ENCODE measurements around the gene IP6K1.

The IP6K1 gene

DNA sequence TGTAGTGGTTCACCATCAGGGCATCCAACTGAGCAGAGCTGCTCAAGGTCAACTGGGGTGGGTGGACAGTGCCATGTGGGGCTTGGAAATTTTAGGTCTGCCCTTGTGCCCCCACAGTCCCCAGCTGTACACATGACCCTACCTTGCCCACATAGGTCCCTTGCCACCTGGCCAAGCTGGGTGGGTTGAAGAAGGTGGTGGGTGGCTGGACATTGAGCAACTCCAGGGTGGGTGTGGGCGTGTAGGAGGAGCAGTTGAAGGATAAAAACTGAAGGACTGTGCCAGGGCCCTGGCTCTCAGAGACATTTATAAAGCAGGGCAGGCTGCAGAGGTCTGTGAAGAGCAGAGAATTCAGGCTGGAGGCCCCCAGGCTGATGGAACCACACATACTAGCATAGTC, 12.8 kb upstream of the IP6K1 start:
- Histone ChIP-seq H2BK120ac (ENCODE audit: low read depth, low read length) (no peak overlapping the region), H3K14ac (ENCODE audit: low read length in 2 of 2) (peak overlapping the region in 1 of 2 experiments; percentile 68), H4K91ac (ENCODE audit: low read length) (peak overlapping the region; percentile 61), H3K36me3 (ENCODE audit: control insufficient read depth in 1 of 2, insufficient read depth in 2 of 2, low read depth in 1 of 2, low read length in 2 of 2) (no peaks in the 10 kb centered on the region), H2BK15ac (ENCODE audit: low read depth, poor library complexity, severe bottlenecking) (peak overlapping the region; percentile 60), H3K18ac (ENCODE audit: low read depth in 1 of 2, low read length in 2 of 2) (peak overlapping the region in 1 of 2 experiments; percentile 30), H3K79me1 (replicated peaks; ENCODE audit: low read length, poor library complexity, severe bottlenecking) (no peaks in the 10 kb centered on the region), H3K9ac (ENCODE audit: low read length) (peak overlapping the region; percentile 77), H3K4me2 (ENCODE audit: low read length, poor library complexity, severe bottlenecking) (no peak overlapping the region), H2AFZ (ENCODE audit: low read depth, low read length) (no peak overlapping the region), H4K8ac (ENCODE audit: low read length) (peak overlapping the region; percentile 48), H3K23ac (ENCODE audit: low read length in 2 of 2) (no peak overlapping the region), H3K4ac (ENCODE audit: low read depth in 1 of 2, low read length in 2 of 2) (peak overlapping the region in 1 of 2 experiments; percentile 66), H2BK5ac (ENCODE audit: low read depth, low read length, poor library complexity, severe bottlenecking) (no peak overlapping the region), H2BK12ac (ENCODE audit: low read length in 2 of 2) (peak overlapping the region; percentile 63 to 79), H3K27ac (ENCODE audit: low read length, poor library complexity, severe bottlenecking) (no peak overlapping the region), H3K4me1 (ENCODE audit: control insufficient read depth, insufficient read depth, low read depth, low read length) (peaks cover 10% of the 10 kb centered on the region), H3K27me3 (ENCODE audit: control insufficient read depth in 1 of 2, insufficient read depth in 1 of 2, low read length in 2 of 2) (peaks cover 0 to 16% of the 10 kb centered on the region in 2 experiments), H3K9me3 (ENCODE audit: control insufficient read depth, low read length) (no peaks in the 10 kb centered on the region), H3K4me3 (ENCODE audit: insufficient read depth in 1 of 2, low read depth in 1 of 2, low read length in 2 of 2) (peak overlapping the region in 1 of 2 experiments; percentile 55), H2AK5ac (ENCODE audit: low read length, severe bottlenecking) (no peak overlapping the region)
- no peak for DNase-seq
- 67% methylated on average over 1 of the region's 1 CpG for WGBS

DNA sequence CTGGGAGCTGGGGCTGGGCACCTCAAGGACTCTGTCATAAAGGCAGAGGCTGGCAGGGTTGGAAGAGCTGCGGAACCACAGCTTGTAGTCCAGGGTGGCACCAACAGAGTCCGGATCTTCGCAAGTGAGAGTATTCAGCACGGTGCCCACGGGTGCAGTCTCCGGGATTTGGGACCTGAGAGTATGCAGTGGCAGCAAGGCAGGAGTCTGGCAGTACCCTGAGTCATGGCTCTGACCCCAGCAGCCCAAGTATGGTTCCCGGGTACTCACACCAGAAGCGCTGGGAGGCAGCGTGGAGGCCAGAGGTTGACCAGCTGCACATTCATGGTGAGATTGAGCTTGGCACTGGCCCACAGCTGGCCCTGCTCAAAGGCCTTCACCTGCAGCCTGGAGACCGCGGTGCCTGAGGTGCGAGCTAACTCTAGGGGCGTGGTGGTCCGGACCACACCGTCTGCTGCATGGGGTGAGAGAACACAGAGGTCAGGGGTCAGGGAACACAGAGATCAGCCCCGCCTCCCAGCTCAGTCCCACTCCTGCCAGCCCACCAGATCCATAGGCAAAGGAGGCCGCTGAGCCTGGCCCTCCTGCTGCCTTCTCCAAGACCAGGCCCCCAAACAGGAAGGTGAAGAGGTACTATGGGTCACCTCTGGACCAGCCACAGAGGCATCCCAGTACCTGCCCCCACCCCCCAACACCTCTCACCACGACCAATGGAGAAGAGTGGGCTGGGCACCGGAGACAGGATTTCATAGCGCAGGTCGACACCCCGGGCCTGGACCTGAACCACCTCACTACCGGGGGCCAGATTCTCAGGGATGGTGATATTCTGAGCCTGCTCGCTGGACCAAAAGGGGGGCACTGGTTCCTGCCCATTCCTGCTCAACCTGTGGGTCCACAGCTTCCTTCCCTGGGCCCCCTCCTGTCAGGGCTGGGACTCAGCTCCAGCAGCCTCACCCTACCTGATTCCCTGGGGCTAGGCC, 8.9 kb upstream of the IP6K1 start:
- no peaks in the 10 kb centered on the region for H3K36me3 ChIP-seq (ENCODE audit: control insufficient read depth in 1 of 2, insufficient read depth in 2 of 2, low read depth in 1 of 2, low read length in 2 of 2)

DNA sequence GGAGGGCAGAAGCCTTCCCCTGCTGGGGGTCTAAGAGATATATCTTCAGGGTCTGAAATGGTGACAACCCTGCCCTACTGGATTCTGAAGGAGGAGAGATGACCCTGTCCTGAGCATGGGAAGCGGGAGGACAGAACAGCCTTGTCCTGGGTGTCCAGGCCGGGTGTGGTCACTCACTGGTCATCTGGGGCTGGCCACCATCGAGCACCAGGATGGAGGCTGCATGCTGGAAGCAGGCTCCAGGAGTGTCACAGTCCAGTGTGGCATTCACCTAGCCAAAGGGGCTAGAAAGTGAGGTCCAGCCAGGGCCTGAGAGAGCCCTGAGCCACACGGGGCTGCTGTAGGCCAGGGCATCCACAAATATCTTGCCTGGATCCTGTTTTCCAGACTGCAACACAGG, 8.1 kb upstream of the IP6K1 start:
- Histone ChIP-seq H2BK5ac (ENCODE audit: low read depth, low read length, poor library complexity, severe bottlenecking) (no peak overlapping the region), H3K23ac (ENCODE audit: low read length in 2 of 2) (no peak overlapping the region), H4K8ac (ENCODE audit: low read length) (no peak overlapping the region), H2BK120ac (ENCODE audit: low read depth, low read length) (no peak overlapping the region), H2AFZ (ENCODE audit: low read depth, low read length) (no peak overlapping the region), H3K4me2 (ENCODE audit: low read length, poor library complexity, severe bottlenecking) (no peak overlapping the region), H2BK12ac (ENCODE audit: low read length in 2 of 2) (no peak overlapping the region), H4K91ac (ENCODE audit: low read length) (peak overlapping the region; percentile 37), H3K4me1 (ENCODE audit: control insufficient read depth, insufficient read depth, low read depth, low read length) (peaks cover 1% of the 10 kb centered on the region), H2AK5ac (ENCODE audit: low read length, severe bottlenecking) (no peak overlapping the region), H3K9me3 (ENCODE audit: control insufficient read depth, low read length) (no peaks in the 10 kb centered on the region), H3K36me3 (ENCODE audit: control insufficient read depth in 1 of 2, insufficient read depth in 2 of 2, low read depth in 1 of 2, low read length in 2 of 2) (no peaks in the 10 kb centered on the region), H3K9ac (ENCODE audit: low read length) (no peak overlapping the region), H3K14ac (ENCODE audit: low read length in 2 of 2) (no peak overlapping the region), H2BK15ac (ENCODE audit: low read depth, poor library complexity, severe bottlenecking) (no peak overlapping the region), H3K27ac (ENCODE audit: low read length, poor library complexity, severe bottlenecking) (no peak overlapping the region), H3K27me3 (ENCODE audit: control insufficient read depth in 1 of 2, insufficient read depth in 1 of 2, low read length in 2 of 2) (no peaks in the 10 kb centered on the region), H3K4ac (ENCODE audit: low read depth in 1 of 2, low read length in 2 of 2) (no peak overlapping the region), H3K4me3 (ENCODE audit: insufficient read depth in 1 of 2, low read depth in 1 of 2, low read length in 2 of 2) (no peak overlapping the region), H3K79me1 (replicated peaks; ENCODE audit: low read length, poor library complexity, severe bottlenecking) (no peaks in the 10 kb centered on the region), H3K18ac (ENCODE audit: low read depth in 1 of 2, low read length in 2 of 2) (no peak overlapping the region)
- no peak for DNase-seq
- whole genome bisulfite sequencing, result 94% methylated on average over 4 of the region's 4 CpGs

More for the DNA sequence above, 8.9 kb upstream of the IP6K1 start:
- H2BK12ac ChIP-seq (ENCODE audit: low read length in 2 of 2), result no peak overlapping the region
- H3K4ac ChIP-seq (ENCODE audit: low read depth in 1 of 2, low read length in 2 of 2), result no peak overlapping the region
- no peak for DNase-seq
- no peak overlapping the region for H2BK15ac ChIP-seq (ENCODE audit: low read depth, poor library complexity, severe bottlenecking)
- peaks cover 3% of the 10 kb centered on the region for H3K4me1 ChIP-seq (ENCODE audit: control insufficient read depth, insufficient read depth, low read depth, low read length)
- H3K9me3 ChIP-seq (ENCODE audit: control insufficient read depth, low read length), result no peaks in the 10 kb centered on the region
- H3K23ac ChIP-seq (ENCODE audit: low read length in 2 of 2), result no peak overlapping the region
- no peak overlapping the region for H3K4me2 ChIP-seq (ENCODE audit: low read length, poor library complexity, severe bottlenecking)
- H3K79me1 ChIP-seq (replicated peaks; ENCODE audit: low read length, poor library complexity, severe bottlenecking), result no peaks in the 10 kb centered on the region
- H2AK5ac ChIP-seq (ENCODE audit: low read length, severe bottlenecking), result no peak overlapping the region
- H2BK5ac ChIP-seq (ENCODE audit: low read depth, low read length, poor library complexity, severe bottlenecking), result no peak overlapping the region
- H3K14ac ChIP-seq (ENCODE audit: low read length in 2 of 2), result no peak overlapping the region
- no peaks in the 10 kb centered on the region for H3K27me3 ChIP-seq (ENCODE audit: control insufficient read depth in 1 of 2, insufficient read depth in 1 of 2, low read length in 2 of 2)
- no peak overlapping the region for H3K9ac ChIP-seq (ENCODE audit: low read length)
- H3K4me3 ChIP-seq (ENCODE audit: insufficient read depth in 1 of 2, low read depth in 1 of 2, low read length in 2 of 2), result no peak overlapping the region
- H3K18ac ChIP-seq (ENCODE audit: low read depth in 1 of 2, low read length in 2 of 2), result peak overlapping the region in 1 of 2 experiments; percentile 26
- no peak overlapping the region for H3K27ac ChIP-seq (ENCODE audit: low read length, poor library complexity, severe bottlenecking)
- WGBS, result 87% methylated on average over 24 of the region's 24 CpGs
- H4K8ac ChIP-seq (ENCODE audit: low read length), result no peak overlapping the region
- H2BK120ac ChIP-seq (ENCODE audit: low read depth, low read length), result no peak overlapping the region
- H4K91ac ChIP-seq (ENCODE audit: low read length), result no peak overlapping the region
- no peak overlapping the region for H2AFZ ChIP-seq (ENCODE audit: low read depth, low read length)

DNA sequence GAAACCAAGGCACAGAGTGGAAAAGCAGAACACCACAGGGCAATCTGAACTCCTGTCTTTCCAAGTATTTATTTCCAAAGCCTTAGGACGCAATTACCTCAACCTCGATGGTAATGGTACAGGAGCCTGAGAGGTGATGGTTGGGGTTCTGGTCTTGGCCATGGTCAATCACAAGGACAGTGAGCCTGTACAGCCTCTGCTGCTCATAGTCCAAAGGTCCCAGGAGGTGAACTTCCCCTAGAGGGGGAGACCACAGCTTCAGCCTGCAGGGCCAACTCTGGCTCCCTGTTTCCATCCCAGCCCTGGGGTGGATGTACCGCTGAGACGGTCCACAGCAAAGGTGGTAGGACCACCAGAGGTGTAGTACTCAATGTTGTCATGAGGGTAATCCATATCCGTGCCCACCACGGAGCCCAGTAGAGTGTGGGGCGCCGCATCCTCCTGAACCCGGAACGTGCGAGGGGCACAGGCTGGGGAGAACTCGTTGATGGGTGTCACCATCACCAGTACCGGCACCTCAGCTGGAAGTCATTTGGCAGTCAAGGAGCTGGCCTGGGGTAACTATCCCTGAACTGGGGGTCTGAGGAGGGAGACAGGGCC, 7.2 kb upstream of the IP6K1 start:
- Histone ChIP-seq H3K23ac (ENCODE audit: low read length in 2 of 2) (no peak overlapping the region), H3K18ac (ENCODE audit: low read depth in 1 of 2, low read length in 2 of 2) (no peak overlapping the region), H3K9ac (ENCODE audit: low read length) (no peak overlapping the region), H2AFZ (ENCODE audit: low read depth, low read length) (no peak overlapping the region), H3K4ac (ENCODE audit: low read depth in 1 of 2, low read length in 2 of 2) (no peak overlapping the region), H3K4me2 (ENCODE audit: low read length, poor library complexity, severe bottlenecking) (no peak overlapping the region), H2BK5ac (ENCODE audit: low read depth, low read length, poor library complexity, severe bottlenecking) (no peak overlapping the region), H2BK12ac (ENCODE audit: low read length in 2 of 2) (no peak overlapping the region), H3K4me3 (ENCODE audit: insufficient read depth in 1 of 2, low read depth in 1 of 2, low read length in 2 of 2) (no peak overlapping the region), H3K79me1 (replicated peaks; ENCODE audit: low read length, poor library complexity, severe bottlenecking) (no peaks in the 10 kb centered on the region), H3K27me3 (ENCODE audit: control insufficient read depth in 1 of 2, insufficient read depth in 1 of 2, low read length in 2 of 2) (no peaks in the 10 kb centered on the region), H4K91ac (ENCODE audit: low read length) (no peak overlapping the region), H3K4me1 (ENCODE audit: control insufficient read depth, insufficient read depth, low read depth, low read length) (no peaks in the 10 kb centered on the region), H3K9me3 (ENCODE audit: control insufficient read depth, low read length) (no peaks in the 10 kb centered on the region), H2AK5ac (ENCODE audit: low read length, severe bottlenecking) (no peak overlapping the region), H3K36me3 (ENCODE audit: control insufficient read depth in 1 of 2, insufficient read depth in 2 of 2, low read depth in 1 of 2, low read length in 2 of 2) (no peaks in the 10 kb centered on the region), H3K27ac (ENCODE audit: low read length, poor library complexity, severe bottlenecking) (no peak overlapping the region), H3K14ac (ENCODE audit: low read length in 2 of 2) (no peak overlapping the region), H2BK15ac (ENCODE audit: low read depth, poor library complexity, severe bottlenecking) (no peak overlapping the region), H4K8ac (ENCODE audit: low read length) (no peak overlapping the region), H2BK120ac (ENCODE audit: low read depth, low read length) (no peak overlapping the region)
- WGBS, result 90% methylated on average over 13 of the region's 13 CpGs
- DNase-seq, result no peak

Measured in mesenchymal stem cell (in vitro differentiated cells and primary cell).